IMR-90 (cell line): Measurements from ENCODE around the gene RUFY4. TPM values are rescaled to one million over a fixed set of nuclear protein-coding genes. Genes with fewer than 3 reads are reported as not detected.

Experiments
- ATAC-seq: fragments of 200-7000 bp; cut with Tn5 transposase; 2 replicates; pipeline ENCODE4 v1.9.1; 2020; ENCODE audit warnings: low read depth, mild to moderate bottlenecking, moderate library complexity
- BruUV-seq: library from RNA; stranded (reverse); fragments of 400-500 nt; replicated peaks from 2 replicates; lab custom pipeline; 2021; lab: Mats Ljungman, UMichigan
- CTCF ChIA-PET: fragments of 300-600 bp; formaldehyde crosslinking; extraction: SDS; loops from one replicate; lab custom pipeline; 2021; ENCODE audit warnings: antibody characterized with exemption; lab: Yijun Ruan, JAX
- POLR2A ChIA-PET: fragments of 300-600 bp; sonication (Branson Sonifier 250); formaldehyde crosslinking; loops from one replicate; lab custom pipeline; 2022; ENCODE audit warnings: antibody characterized with exemption; ENCODE audit not compliant: unreplicated experiment; lab: Charles Lee
- DNase-seq: peaks from one replicate; pipeline ENCODE4 v3.0.0; 2013
- H2AFZ ChIP-seq: replicated peaks from 2 replicates; pipeline ENCODE3; 2013; ENCODE audit warnings: low read length, mild to moderate bottlenecking; ENCODE audit not compliant: poor library complexity
- H2AK5ac ChIP-seq: 2 replicates; pipeline ENCODE4 v1.6.1; 2013; ENCODE audit warnings: low read depth, low read length, inconsistent platforms
- H2AK9ac ChIP-seq: replicated peaks from 2 replicates; pipeline ENCODE3; 2013; ENCODE audit warnings: mild to moderate bottlenecking, low read depth, low read length, moderate library complexity; ENCODE audit not compliant: poor library complexity
- H2BK120ac ChIP-seq: 2 replicates; pipeline ENCODE4 v1.6.1; 2013; ENCODE audit warnings: low read depth, low read length, inconsistent platforms
- H2BK15ac ChIP-seq: 3 replicates; pipeline ENCODE4 v1.6.1; 2013; ENCODE audit warnings: low read depth, low read length, inconsistent platforms
- H2BK20ac ChIP-seq: 2 replicates; pipeline ENCODE4 v1.6.1; 2013; ENCODE audit warnings: low read depth, mild to moderate bottlenecking, inconsistent platforms, low read length, moderate library complexity
- H2BK5ac ChIP-seq: 2 replicates; pipeline ENCODE4 v1.6.1; 2013; ENCODE audit warnings: mild to moderate bottlenecking, low read depth, low read length, inconsistent platforms; ENCODE audit not compliant: poor library complexity, severe bottlenecking
- H3K14ac ChIP-seq: replicated peaks from 2 replicates; pipeline ENCODE4 v1.6.1; 2013; ENCODE audit warnings: low read depth, low read length, inconsistent platforms
- H3K18ac ChIP-seq: 2 replicates; pipeline ENCODE4 v1.6.1; 2013; ENCODE audit warnings: low read depth, low read length, control low read depth
- H3K23ac ChIP-seq: 2 replicates; pipeline ENCODE4 v1.6.1; 2013; ENCODE audit warnings: low read depth, low read length, inconsistent platforms
- H3K27ac ChIP-seq: 2 replicates; pipeline ENCODE4 v1.5.1; 2013; ENCODE audit warnings: mild to moderate bottlenecking, control low read depth, low read length; ENCODE audit not compliant: insufficient read depth
- H3K27me3 ChIP-seq: 2 replicates; pipeline ENCODE4 v1.6.1; 2013; ENCODE audit warnings: low read length; ENCODE audit not compliant: control insufficient read depth, insufficient read depth
- H3K36me3 ChIP-seq: 2 replicates; pipeline ENCODE4 v1.6.1; 2013; ENCODE audit warnings: low read length, mixed read lengths; ENCODE audit not compliant: control insufficient read depth, insufficient read depth
- H3K4ac ChIP-seq: 2 replicates; pipeline ENCODE4 v1.6.1; 2013; ENCODE audit warnings: low read depth, low read length, inconsistent platforms
- H3K4me1 ChIP-seq: 2 replicates; pipeline ENCODE4 v1.6.1; 2013; ENCODE audit warnings: low read length, mixed read lengths; ENCODE audit not compliant: control insufficient read depth, insufficient read depth
- H3K4me2 ChIP-seq: 2 replicates; pipeline ENCODE4 v1.6.1; 2013; ENCODE audit warnings: low read depth, mild to moderate bottlenecking, control low read depth, low read length, moderate library complexity
- H3K4me3 ChIP-seq: 2 replicates; pipeline ENCODE4 v1.5.1; 2013; ENCODE audit warnings: low read depth, mild to moderate bottlenecking, control low read depth, low read length, moderate library complexity; ENCODE audit not compliant: insufficient read depth
- H3K56ac ChIP-seq: 2 replicates; pipeline ENCODE4 v1.6.1; 2013; ENCODE audit warnings: low read length, inconsistent platforms; ENCODE audit not compliant: insufficient read depth; ENCODE audit errors: extremely low read depth
- H3K79me1 ChIP-seq, 2 experiments: 2 replicates each; pipeline ENCODE4 v1.6.1; 2013; ENCODE audit warnings: low read length in 2 of 2, inconsistent platforms in 1 of 2, low read depth in 1 of 2
- H3K9ac ChIP-seq: 2 replicates; pipeline ENCODE4 v1.6.1; 2013; ENCODE audit warnings: low read depth, low read length, control low read depth
- H3K9me1 ChIP-seq: 2 replicates; pipeline ENCODE4 v1.6.1; 2013; ENCODE audit warnings: low read length, inconsistent platforms; ENCODE audit not compliant: insufficient read depth
- H3K9me3 ChIP-seq: 2 replicates; pipeline ENCODE4 v1.6.1; 2013; ENCODE audit warnings: low read length; ENCODE audit not compliant: control insufficient read depth, insufficient read depth
- H4K20me1 ChIP-seq: 2 replicates; pipeline ENCODE4 v1.6.1; 2013; ENCODE audit warnings: low read length, inconsistent platforms; ENCODE audit not compliant: insufficient read depth
- H4K5ac ChIP-seq: 2 replicates; pipeline ENCODE4 v1.6.1; 2013; ENCODE audit warnings: mild to moderate bottlenecking, low read depth, low read length, control low read depth
- H4K8ac ChIP-seq, 2 experiments: 2 replicates each; pipeline ENCODE4 v1.6.1; 2013; ENCODE audit warnings: low read depth in 2 of 2, low read length in 2 of 2, control low read depth in 1 of 2, inconsistent platforms in 1 of 2
- H4K91ac ChIP-seq: 2 replicates; pipeline ENCODE4 v1.6.1; 2013; ENCODE audit warnings: low read depth, low read length, inconsistent platforms; ENCODE audit not compliant: insufficient read depth
- MAFK ChIP-seq: IDR thresholded peaks from 2 replicates; pipeline ENCODE4 v1.6.1; 2012; ENCODE audit warnings: low read depth, low read length, improper control_type of control experiment
- MAZ ChIP-seq: IDR thresholded peaks from 2 replicates; pipeline ENCODE4 v1.6.1; 2012; ENCODE audit warnings: low read depth, mild to moderate bottlenecking, low read length, improper control_type of control experiment, moderate library complexity, borderline replicate concordance
- RAD21 ChIP-seq: IDR thresholded peaks from 2 replicates; pipeline ENCODE4 v1.6.1; 2012; ENCODE audit warnings: low read length, improper control_type of control experiment
- RFX5 ChIP-seq: IDR thresholded peaks from 2 replicates; pipeline ENCODE4 v1.8.0; 2012; ENCODE audit warnings: low read depth, mild to moderate bottlenecking, low read length, moderate library complexity
- WGBS, 2 experiments: methylation state at CpG; one replicate each; pipeline versions ENCODE4 v1.1.5 to v1.1.7; 2013; ENCODE audit warnings: missing lambda C conversion rate in 2 of 2; ENCODE audit not compliant: insufficient read length in 1 of 2; ENCODE audit errors: extremely low coverage in 2 of 2; 5-methylcytosine and 5-hydroxymethylcytosine counted together
- dilution Hi-C: fragments of 300-500 bp; cut with HindIII; formaldehyde crosslinking; loops from one replicate; pipeline ENCODE4 v1.14.3; 2018; ENCODE audit warnings: low sequenced_read_pairs; ENCODE audit not compliant: unreplicated experiment
- in situ Hi-C: fragments of 300-500 bp; cut with MboI; formaldehyde crosslinking; loops from 3 replicates; pipeline ENCODE4 v1.14.3; 2019; ENCODE audit warnings: low sequenced_read_pairs, inconsistent platforms, mixed read lengths
- intact Hi-C: fragments of 100-400 bp; cut with micrococcal nuclease; formaldehyde crosslinking; loops from 2 replicates; pipeline ENCODE4 v1.10.0; 2022
- polyA plus RNA-seq, 3 experiments: library from polyadenylated mRNA; depleted of rRNA; stranded (reverse); fragments of >200 nt; gene quantifications; 2 replicates each; pipeline ENCODE4 v1.2.3, GENCODE V29; 2012; ENCODE audit warnings: low replicate concordance in 1 of 3
- total RNA-seq: library from RNA; depleted of rRNA; stranded (reverse); fragments of >200 nt; gene quantifications from 2 replicates; pipeline ENCODE4 v1.2.3, GENCODE V29; 2012

Gene RUFY4
- total and polyA plus RNA-seq, 2 of the 4 experiments (the other 2 are of a cell fraction) = not detected

GRCh38 chr2:218070587-218070986, 1.5 kb downstream of the RUFY4 start:
- Histone ChIP-seq H4K20me1 (0 out of 2 replicates have a peak, but pooled peaks cover 3% of the 10 kb centered on the region), H4K5ac (no peak overlapping the region), H3K9ac (no peak overlapping the region), H3K23ac (no peak overlapping the region), H4K8ac (no peak overlapping the region), H3K79me1 (no peaks in the 10 kb centered on the region), H2BK5ac (no peak overlapping the region), H3K9me1 (no peaks in the 10 kb centered on the region), H2AFZ (no peak overlapping the region), H2BK15ac (no peak overlapping the region), H3K36me3 (no peaks in the 10 kb centered on the region), H2AK9ac (no peak overlapping the region), H3K4me1 (no peaks in the 10 kb centered on the region), H3K27ac (no peak overlapping the region), H3K9me3 (no peaks in the 10 kb centered on the region), H3K14ac (no peak overlapping the region), H3K56ac (no peak overlapping the region), H2BK120ac (no peak overlapping the region), H3K18ac (no peak overlapping the region), H3K27me3 (peaks cover 71% of the 10 kb centered on the region), H4K91ac (no peak overlapping the region), H3K4me2 (no peak overlapping the region), H3K4ac (no peak overlapping the region), H2AK5ac (no peak overlapping the region), H2BK20ac (no peak overlapping the region; the same call in 1 of the 2 replicates), H3K4me3 (no peak overlapping the region)
- no TSS peak for BruUV-seq
- CTCF ChIA-PET = no interaction called here
- intact Hi-C loops = no loop called here
- no peak for ATAC-seq
- no peak for TF ChIP-seq MAZ
- no peak for TF ChIP-seq RFX5
- no peak for TF ChIP-seq RAD21
- no peak for TF ChIP-seq MAFK
- dilution Hi-C loops = no loop called here
- WGBS, 2 experiments = 46% methylated on average over 2 of the region's 4 CpGs; no CpG with 5 or more reads in 1 of the 2 experiments
- DNase-seq = no peak
- in situ Hi-C loops = no loop called here
- POLR2A ChIA-PET = interaction anchor here (0.6 kb wide), 1 partner anchor 80 kb away, joined by 5 read pairs; no protein-coding TSS in a partner anchor
